SU-DHL-6 (cell line): ENCODE data around the gene SNAPIN.

ENCODE experiments used
- H2AFZ ChIP-seq: fragments of 200-600 bp; sonication (generic); 2 replicates; pipeline ENCODE4 v1.6.1; 2014; ENCODE audit warnings: low read depth, mild to moderate bottlenecking, moderate library complexity, mixed read lengths, antibody characterized with exemption, low read length; ENCODE audit not compliant: severe bottlenecking
- H3F3A ChIP-seq: fragments of 200-600 bp; shearing (Covaris generic); 2 replicates; pipeline ENCODE4 v1.6.0; 2016; ENCODE audit warnings: antibody characterized with exemption, mild to moderate bottlenecking; ENCODE audit not compliant: insufficient read depth
- H3K27ac ChIP-seq: fragments of 200-600 bp; sonication (generic); 2 replicates; pipeline ENCODE4 v1.5.1; 2016; ENCODE audit warnings: low read depth, mild to moderate bottlenecking, low read length, moderate library complexity, mixed read lengths
- H3K27me3 ChIP-seq: fragments of 200-600 bp; sonication (generic), shearing (Covaris generic); 2 replicates; pipeline ENCODE4 v1.6.0; 2014; ENCODE audit warnings: mild to moderate bottlenecking, low read length
- H3K36me3 ChIP-seq: fragments of 200-600 bp; sonication (generic); 2 replicates; pipeline ENCODE4 v1.6.1; 2014; ENCODE audit warnings: mild to moderate bottlenecking, low read length, mixed read lengths
- H3K4me2 ChIP-seq: fragments of 300-600, 200-600 bp; shearing (Covaris generic), sonication (generic); 2 replicates; pipeline ENCODE4 v1.6.0; 2014; ENCODE audit warnings: low read length, low read depth, mild to moderate bottlenecking; ENCODE audit not compliant: poor library complexity, severe bottlenecking
- H3K4me3 ChIP-seq: fragments of 200-600 bp; sonication (generic); 2 replicates; pipeline ENCODE4 v1.5.1; 2014; ENCODE audit warnings: antibody characterized with exemption, low read length, mild to moderate bottlenecking, mixed read lengths; ENCODE audit not compliant: insufficient read depth, poor library complexity, severe bottlenecking
- H3K79me2 ChIP-seq: fragments of 200-600 bp; sonication (generic); 2 replicates; pipeline ENCODE4 v1.6.1; 2014; ENCODE audit warnings: mild to moderate bottlenecking, low read length, moderate library complexity; ENCODE audit not compliant: insufficient read depth
- H3K9ac ChIP-seq: fragments of 200-600 bp; sonication (generic); 2 replicates; pipeline ENCODE4 v1.7.0; 2014; ENCODE audit warnings: mild to moderate bottlenecking, low read length
- H3K9me2 ChIP-seq: fragments of 200-600 bp; sonication (generic); replicated peaks from 2 replicates; pipeline ENCODE4 v1.6.1; 2014; ENCODE audit warnings: low read length; ENCODE audit not compliant: insufficient read depth
- H3K9me3 ChIP-seq: fragments of 200-600 bp; sonication (generic); 2 replicates; pipeline ENCODE4 v1.6.1; 2014; ENCODE audit warnings: low read length, mixed read lengths; ENCODE audit not compliant: insufficient read depth
- H4K20me1 ChIP-seq: fragments of 200-600 bp; sonication (generic); 2 replicates; pipeline ENCODE4 v1.6.1; 2014; ENCODE audit warnings: low read depth, mild to moderate bottlenecking, antibody characterized with exemption, low read length, moderate library complexity, mixed read lengths
- EZH2phosphoT487 ChIP-seq: fragments of 200-600 bp; sonication (generic), shearing (Covaris generic); conservative IDR thresholded peaks from 2 replicates; pipeline ENCODE4 v1.6.1; 2018; ENCODE audit warnings: mild to moderate bottlenecking, antibody characterized with exemption, low read length, moderate library complexity, mixed read lengths
- TF ChIP-seq, protein P1 (sequence below): fragments of 200-600 bp; sonication (generic); IDR thresholded peaks from one replicate; pipeline ENCODE4 v1.5.1; 2017; ENCODE audit warnings: antibody characterized with exemption, mild to moderate bottlenecking, low read length, moderate library complexity; ENCODE audit not compliant: insufficient read depth, poor library complexity, severe bottlenecking

SNAPIN gene

DNA sequence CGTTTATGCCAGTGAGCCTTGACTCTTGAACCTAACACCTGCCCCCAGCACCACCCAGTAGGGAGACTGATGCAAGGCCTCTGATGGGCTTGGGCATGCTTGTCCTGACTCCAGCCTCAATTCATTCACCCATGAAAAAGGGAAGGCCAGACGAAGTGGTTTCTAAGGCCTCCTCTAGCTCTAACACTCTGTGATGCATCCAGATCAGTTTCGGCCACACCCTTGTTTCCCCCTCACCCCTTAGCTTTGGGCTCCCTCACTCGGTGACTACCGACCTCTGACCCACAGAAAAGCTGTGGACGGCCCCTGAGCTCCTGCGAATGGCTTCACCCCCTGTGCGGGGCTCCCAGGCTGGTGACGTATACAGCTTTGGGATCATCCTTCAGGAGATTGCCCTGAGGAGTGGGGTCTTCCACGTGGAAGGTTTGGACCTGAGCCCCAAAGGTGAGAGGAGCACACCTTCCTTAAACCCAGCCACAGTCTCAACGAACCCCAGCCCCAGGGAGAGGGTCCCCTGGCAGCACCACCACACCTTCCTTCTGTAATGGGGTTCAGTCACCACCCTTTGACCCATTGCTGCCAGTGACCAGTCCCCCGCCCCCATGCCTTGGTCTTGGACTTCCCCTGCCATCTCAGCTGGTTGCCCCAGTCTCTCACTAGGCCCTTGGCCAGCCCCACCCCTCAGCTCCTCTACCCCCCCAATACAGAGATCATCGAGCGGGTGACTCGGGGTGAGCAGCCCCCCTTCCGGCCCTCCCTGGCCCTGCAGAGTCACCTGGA, 29.0 kb downstream of the SNAPIN start:
- Histone ChIP-seq H2AFZ (no peak overlapping the region), H4K20me1 (no peaks in the 10 kb centered on the region)
- TF ChIP-seq, protein P1, sequence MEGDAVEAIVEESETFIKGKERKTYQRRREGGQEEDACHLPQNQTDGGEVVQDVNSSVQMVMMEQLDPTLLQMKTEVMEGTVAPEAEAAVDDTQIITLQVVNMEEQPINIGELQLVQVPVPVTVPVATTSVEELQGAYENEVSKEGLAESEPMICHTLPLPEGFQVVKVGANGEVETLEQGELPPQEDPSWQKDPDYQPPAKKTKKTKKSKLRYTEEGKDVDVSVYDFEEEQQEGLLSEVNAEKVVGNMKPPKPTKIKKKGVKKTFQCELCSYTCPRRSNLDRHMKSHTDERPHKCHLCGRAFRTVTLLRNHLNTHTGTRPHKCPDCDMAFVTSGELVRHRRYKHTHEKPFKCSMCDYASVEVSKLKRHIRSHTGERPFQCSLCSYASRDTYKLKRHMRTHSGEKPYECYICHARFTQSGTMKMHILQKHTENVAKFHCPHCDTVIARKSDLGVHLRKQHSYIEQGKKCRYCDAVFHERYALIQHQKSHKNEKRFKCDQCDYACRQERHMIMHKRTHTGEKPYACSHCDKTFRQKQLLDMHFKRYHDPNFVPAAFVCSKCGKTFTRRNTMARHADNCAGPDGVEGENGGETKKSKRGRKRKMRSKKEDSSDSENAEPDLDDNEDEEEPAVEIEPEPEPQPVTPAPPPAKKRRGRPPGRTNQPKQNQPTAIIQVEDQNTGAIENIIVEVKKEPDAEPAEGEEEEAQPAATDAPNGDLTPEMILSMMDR: no peak
- TF ChIP-seq EZH2phosphoT487: no peak

DNA sequence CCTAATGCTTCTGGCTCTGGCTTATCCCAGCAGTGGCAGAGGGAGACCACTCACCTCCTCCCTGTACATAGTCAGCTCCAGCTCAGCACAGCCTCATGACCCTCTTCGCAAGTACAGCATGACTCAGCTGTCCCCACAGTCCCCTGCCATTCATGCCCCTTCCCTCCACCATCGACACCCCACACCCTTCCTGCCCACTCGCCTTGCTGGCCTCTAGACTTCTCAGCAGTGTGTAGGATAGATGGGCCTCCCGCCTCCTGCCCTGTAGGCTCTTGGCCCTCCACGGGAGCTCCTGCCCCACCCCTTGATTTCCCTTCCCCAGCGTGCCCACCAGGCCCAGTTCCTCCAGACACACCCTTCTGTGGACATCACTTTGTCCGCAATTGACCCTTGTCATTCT, 29.8 kb downstream of the SNAPIN start:
- H3K27me3 ChIP-seq: no peaks in the 10 kb centered on the region

More for the DNA sequence above, 29.0 kb downstream of the SNAPIN start:
- Histone ChIP-seq H3F3A (no peaks in the 10 kb centered on the region), H3K9me2 (no peaks in the 10 kb centered on the region), H3K27ac (no peak overlapping the region), H3K27me3 (no peaks in the 10 kb centered on the region), H3K79me2 (no peaks in the 10 kb centered on the region), H3K9ac (no peak overlapping the region), H3K4me2 (no peak overlapping the region), H3K9me3 (no peaks in the 10 kb centered on the region), H3K4me3 (no peak overlapping the region), H3K36me3 (no peaks in the 10 kb centered on the region)

DNA sequence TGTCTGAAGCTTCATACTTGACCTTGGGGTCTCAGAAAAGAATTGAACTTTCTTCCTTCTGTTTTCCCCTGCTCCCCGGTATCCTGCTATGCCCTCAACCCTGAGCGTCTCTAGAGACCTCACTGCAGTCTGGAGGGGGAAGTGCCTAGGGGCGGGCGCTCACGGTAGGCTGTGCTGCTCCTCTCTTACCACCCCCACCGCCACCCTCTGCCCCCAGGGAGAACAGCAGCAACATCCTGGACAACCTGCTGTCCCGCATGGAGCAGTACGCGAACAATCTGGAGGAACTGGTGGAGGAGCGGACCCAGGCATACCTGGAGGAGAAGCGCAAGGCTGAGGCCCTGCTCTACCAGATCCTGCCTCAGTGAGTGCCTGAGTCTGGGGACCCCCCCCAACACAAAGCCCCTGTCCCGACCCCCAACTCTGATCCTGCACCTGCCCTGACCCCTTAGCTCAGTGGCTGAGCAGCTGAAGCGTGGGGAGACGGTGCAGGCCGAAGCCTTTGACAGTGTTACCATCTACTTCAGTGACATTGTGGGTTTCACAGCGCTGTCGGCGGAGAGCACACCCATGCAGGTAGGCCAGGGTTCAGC, 30.3 kb downstream of the SNAPIN start:
- H3K4me2 ChIP-seq: no peak overlapping the region
- no peaks in the 10 kb centered on the region for H3K9me2 ChIP-seq
- H3K79me2 ChIP-seq: no peaks in the 10 kb centered on the region
- H3K9me3 ChIP-seq: no peaks in the 10 kb centered on the region
- no peaks in the 10 kb centered on the region for H3K36me3 ChIP-seq
- no peaks in the 10 kb centered on the region for H4K20me1 ChIP-seq
- H2AFZ ChIP-seq: no peak overlapping the region
- H3F3A ChIP-seq: no peaks in the 10 kb centered on the region
- no peaks in the 10 kb centered on the region for H3K27me3 ChIP-seq
- H3K4me3 ChIP-seq: no peak overlapping the region
- H3K9ac ChIP-seq: no peak overlapping the region
- no peak overlapping the region for H3K27ac ChIP-seq
- TF ChIP-seq, protein P1: no peak
- TF ChIP-seq EZH2phosphoT487: no peak

More for the DNA sequence above, 29.8 kb downstream of the SNAPIN start:
- H3K9ac ChIP-seq: no peak overlapping the region
- H4K20me1 ChIP-seq: no peaks in the 10 kb centered on the region
- H3K79me2 ChIP-seq: no peaks in the 10 kb centered on the region
- no peaks in the 10 kb centered on the region for H3F3A ChIP-seq
- H3K27ac ChIP-seq: no peak overlapping the region
- H3K36me3 ChIP-seq: no peaks in the 10 kb centered on the region
- no peaks in the 10 kb centered on the region for H3K9me2 ChIP-seq
- H2AFZ ChIP-seq: no peak overlapping the region
- no peaks in the 10 kb centered on the region for H3K9me3 ChIP-seq
- no peak overlapping the region for H3K4me2 ChIP-seq
- H3K4me3 ChIP-seq: no peak overlapping the region
- TF ChIP-seq, protein P1: no peak
- no peak for TF ChIP-seq EZH2phosphoT487
